Adrenal gland (tissue), 5 donors: ENCODE measurements around the gene ABHD16B.

Experiments used
- POLR2A ChIP-seq, 2 donors: fragments of 450-650 bp; IDR thresholded peaks; one replicate each; pipeline ENCODE4 v1.6.1; 2017; ENCODE audit warnings: antibody characterized with exemption in 2 of 2, mild to moderate bottlenecking in 2 of 2, moderate library complexity in 1 of 2
- TF ChIP-seq, protein P1 (sequence below), 6 experiments: fragments of 450-650 bp in 4 of 6; fragments of 200-600 bp in 2 of 6; sonication (generic) in 1 of 6; IDR thresholded peaks; 1 replicate in 5 of 6; 2 replicates in 1 of 6; pipeline versions ENCODE4 v1.5.1 to v1.8.0; 2016 to 2021; ENCODE audit warnings: antibody characterized with exemption in 6 of 6, mild to moderate bottlenecking in 2 of 6, moderate library complexity in 1 of 6
- donor health status: DM: no; HTN: no; CAD: no.

DNA sequence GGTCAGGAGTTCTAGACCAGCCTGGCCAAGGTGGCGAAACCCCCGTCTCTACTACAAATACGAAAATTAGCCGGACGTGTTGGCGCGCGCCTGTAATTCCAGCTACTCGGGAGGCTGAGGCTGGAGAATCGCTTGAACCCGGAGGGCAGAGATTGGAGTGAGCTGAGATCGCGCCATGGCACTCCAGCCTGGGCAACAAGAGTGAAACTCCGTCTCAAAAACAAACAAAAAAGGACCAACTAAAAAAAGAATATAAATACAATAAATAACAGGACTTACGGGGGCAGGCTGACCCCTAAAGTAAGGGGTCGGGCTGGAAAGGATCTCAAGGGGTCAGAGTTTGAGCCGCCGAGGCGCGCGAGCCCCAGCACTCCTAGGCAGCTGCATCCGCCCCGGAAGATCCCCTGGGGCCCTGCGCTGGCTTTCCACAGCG, 3.3 kb downstream of the ABHD16B start:
- TF ChIP-seq, protein P1, sequence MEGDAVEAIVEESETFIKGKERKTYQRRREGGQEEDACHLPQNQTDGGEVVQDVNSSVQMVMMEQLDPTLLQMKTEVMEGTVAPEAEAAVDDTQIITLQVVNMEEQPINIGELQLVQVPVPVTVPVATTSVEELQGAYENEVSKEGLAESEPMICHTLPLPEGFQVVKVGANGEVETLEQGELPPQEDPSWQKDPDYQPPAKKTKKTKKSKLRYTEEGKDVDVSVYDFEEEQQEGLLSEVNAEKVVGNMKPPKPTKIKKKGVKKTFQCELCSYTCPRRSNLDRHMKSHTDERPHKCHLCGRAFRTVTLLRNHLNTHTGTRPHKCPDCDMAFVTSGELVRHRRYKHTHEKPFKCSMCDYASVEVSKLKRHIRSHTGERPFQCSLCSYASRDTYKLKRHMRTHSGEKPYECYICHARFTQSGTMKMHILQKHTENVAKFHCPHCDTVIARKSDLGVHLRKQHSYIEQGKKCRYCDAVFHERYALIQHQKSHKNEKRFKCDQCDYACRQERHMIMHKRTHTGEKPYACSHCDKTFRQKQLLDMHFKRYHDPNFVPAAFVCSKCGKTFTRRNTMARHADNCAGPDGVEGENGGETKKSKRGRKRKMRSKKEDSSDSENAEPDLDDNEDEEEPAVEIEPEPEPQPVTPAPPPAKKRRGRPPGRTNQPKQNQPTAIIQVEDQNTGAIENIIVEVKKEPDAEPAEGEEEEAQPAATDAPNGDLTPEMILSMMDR (IDR thresholded peaks at IDR 0.05), result peak in 1 of 6 experiments; percentile 19
- TF ChIP-seq POLR2A (IDR thresholded peaks at IDR 0.05), result no peak
